HCT116 (cell line): ENCODE measurements around the gene FAM83B. TPM values are rescaled to one million over a fixed set of nuclear protein-coding genes. Genes with fewer than 3 reads are reported as not detected.

Experiments
- ATAC-seq: fragments of 200-7000 bp; cut with Tn5 transposase; 2 replicates; pipeline ENCODE4 v1.9.1; 2020; ENCODE audit warnings: mild to moderate bottlenecking, moderate library complexity
- BruUV-seq: library from RNA; stranded (reverse); fragments of 400-500 nt; replicated peaks from 2 replicates; lab custom pipeline; 2021; lab: Mats Ljungman, UMichigan
- CTCF ChIA-PET: fragments of 300-600 bp; sonication (Branson Sonifier 250); formaldehyde crosslinking; loops from one replicate; lab custom pipeline; 2021; ENCODE audit warnings: antibody characterized with exemption; lab: Charles Lee
- POLR2A ChIA-PET: fragments of 300-600, 350-600 bp; sonication (Branson Sonifier 250); formaldehyde crosslinking; loops from one replicate; lab custom pipeline; 2021; ENCODE audit warnings: antibody characterized with exemption; lab: Charles Lee
- RAD21 ChIA-PET, 2 experiments: fragments of 300-600 bp; sonication (Branson Sonifier 250); formaldehyde crosslinking; loops; one replicate each; lab custom pipeline; 2023; ENCODE audit warnings: low total read pairs in 2 of 2; ENCODE audit not compliant: uncharacterized antibody in 2 of 2, unreplicated experiment in 2 of 2, low non-redundant PET in 1 of 2; lab: Charles Lee
- DNase-seq: peaks from one replicate; pipeline ENCODE4 v3.0.0-alpha.2; 2010; ENCODE audit warnings: low read depth, low spot score
- H2AFZ ChIP-seq: fragments of 200-600 bp; shearing (Covaris generic), sonication (generic); 2 replicates; pipeline ENCODE4 v1.6.1; 2017; ENCODE audit warnings: low read depth, mixed run types, mixed read lengths, antibody characterized with exemption, low read length; ENCODE audit not compliant: poor library complexity, severe bottlenecking
- H3K27ac ChIP-seq: 2 replicates; pipeline ENCODE4 v1.5.1; 2012; ENCODE audit warnings: low read depth, low read length
- H3K27me3 ChIP-seq: fragments of 200-600 bp; sonication (generic); 2 replicates; pipeline ENCODE4 v1.6.1; 2016; ENCODE audit warnings: mixed run types, low read length, mixed read lengths; ENCODE audit not compliant: insufficient read depth
- H3K36me3 ChIP-seq, 2 experiments: fragments of 200-500 bp in 1 of 2; fragments of 200-600 bp in 1 of 2; sonication (Bioruptor generic) in 1 of 2; sonication (generic) in 1 of 2; 2 replicates each; pipeline versions ENCODE4 v1.5.1 to v1.6.1; 2014 to 2016; ENCODE audit warnings: low read length in 2 of 2, inconsistent platforms in 1 of 2, mixed read lengths in 1 of 2, mixed run types in 1 of 2; ENCODE audit not compliant: insufficient read depth in 2 of 2, control insufficient read depth in 1 of 2
- H3K4me1 ChIP-seq, 2 experiments: fragments of 200-600 bp in 1 of 2; sonication (generic) in 1 of 2; 2 replicates each; pipeline versions ENCODE4 v1.5.1 to v1.6.1; 2012 to 2017; ENCODE audit warnings: low read length in 2 of 2, inconsistent platforms in 1 of 2, mild to moderate bottlenecking in 1 of 2, mixed read lengths in 1 of 2, mixed run types in 1 of 2, moderate library complexity in 1 of 2; ENCODE audit not compliant: insufficient read depth in 2 of 2, control insufficient read depth in 1 of 2
- H3K4me2 ChIP-seq: fragments of 200-600 bp; sonication (generic); 2 replicates; pipeline ENCODE4 v1.6.1; 2017; ENCODE audit warnings: mixed run types, low read length, mixed read lengths
- H3K4me3 ChIP-seq, 2 experiments: fragments of 200-600 bp in 1 of 2; sonication (generic) in 1 of 2; replicated peaks in 1 of 2; 2 replicates each; pipeline ENCODE4 v1.5.1; 2011 to 2016; ENCODE audit warnings: low read length in 2 of 2, control low read depth in 1 of 2, low read depth in 1 of 2, mild to moderate bottlenecking in 1 of 2, mixed read lengths in 1 of 2, mixed run types in 1 of 2
- H3K79me2 ChIP-seq: fragments of 200-600 bp; sonication (generic); 2 replicates; pipeline ENCODE4 v1.6.1; 2017; ENCODE audit warnings: mild to moderate bottlenecking, mixed run types, low read length, moderate library complexity, mixed read lengths; ENCODE audit not compliant: insufficient read depth
- H3K9ac ChIP-seq: fragments of 200-600 bp; sonication (generic); 2 replicates; pipeline ENCODE4 v1.6.1; 2016; ENCODE audit warnings: low read length, mixed read lengths
- H3K9me2 ChIP-seq: fragments of 200-600 bp; sonication (generic), shearing (Covaris generic); 2 replicates; pipeline ENCODE4 v1.6.1; 2017; ENCODE audit warnings: mixed run types, mild to moderate bottlenecking, moderate library complexity; ENCODE audit not compliant: insufficient read depth
- H3K9me3 ChIP-seq, 2 experiments: fragments of 200-500 bp in 1 of 2; fragments of 200-600 bp in 1 of 2; sonication (Bioruptor generic) in 1 of 2; sonication (generic) in 1 of 2; 2 replicates each; pipeline ENCODE4 v1.6.1; 2014 to 2017; ENCODE audit warnings: low read length in 2 of 2, mixed read lengths in 2 of 2, inconsistent platforms in 1 of 2, low read depth in 1 of 2, mild to moderate bottlenecking in 1 of 2, mixed run types in 1 of 2, moderate library complexity in 1 of 2; ENCODE audit not compliant: control insufficient read depth in 1 of 2, insufficient read depth in 1 of 2
- H4K20me1 ChIP-seq: fragments of 200-600 bp; sonication (generic), shearing (Covaris generic); 2 replicates; pipeline ENCODE4 v1.6.1; 2017; ENCODE audit warnings: mixed run types, mild to moderate bottlenecking, moderate library complexity; ENCODE audit not compliant: insufficient read depth
- CEBPB ChIP-seq: IDR thresholded peaks from 2 replicates; pipeline ENCODE4 v1.6.1; 2012; ENCODE audit warnings: low read depth
- EGR1 ChIP-seq: IDR thresholded peaks from 2 replicates; pipeline ENCODE4 v1.6.1; 2012; ENCODE audit warnings: low read depth
- ELF1 ChIP-seq: IDR thresholded peaks from 2 replicates; pipeline ENCODE4 v1.6.1; 2012; ENCODE audit warnings: low read depth, borderline replicate concordance
- EZH2 ChIP-seq: fragments of 200-600 bp; sonication (generic); IDR thresholded peaks from 2 replicates; pipeline ENCODE4 v1.6.1; 2017; ENCODE audit warnings: antibody characterized with exemption, mixed run types
- EZH2phosphoT487 ChIP-seq: fragments of 200-600 bp; IDR thresholded peaks from 2 replicates; pipeline ENCODE4 v1.6.1; 2018; ENCODE audit warnings: antibody characterized with exemption, borderline replicate concordance
- FOSL1 ChIP-seq: IDR thresholded peaks from 2 replicates; pipeline ENCODE4 v1.6.1; 2012; ENCODE audit warnings: low read depth
- JUND ChIP-seq: IDR thresholded peaks from 2 replicates; pipeline ENCODE4 v1.6.1; 2012
- POLR2A ChIP-seq: IDR thresholded peaks from 2 replicates; pipeline ENCODE4 v1.7.0; 2011; ENCODE audit warnings: borderline replicate concordance; ENCODE audit not compliant: insufficient read depth, insufficient read length; ENCODE audit errors: extremely low read depth
- POLR2AphosphoS5 ChIP-seq: IDR thresholded peaks from 2 replicates; pipeline ENCODE4 v1.6.1; 2011; ENCODE audit warnings: mild to moderate bottlenecking, low read depth, low read length, moderate library complexity
- RAD21 ChIP-seq: IDR thresholded peaks from 2 replicates; pipeline ENCODE4 v1.6.1; 2012; ENCODE audit warnings: low read depth, mild to moderate bottlenecking
- SIN3A ChIP-seq: IDR thresholded peaks from 2 replicates; pipeline ENCODE4 v1.6.1; 2012; ENCODE audit warnings: low read depth
- SRF ChIP-seq: IDR thresholded peaks from 2 replicates; pipeline ENCODE4 v1.6.1; 2012; ENCODE audit warnings: low read depth
- TCF7L2 ChIP-seq: IDR thresholded peaks from 2 replicates; pipeline ENCODE4 v1.7.0; 2011; ENCODE audit warnings: borderline replicate concordance, inconsistent platforms; ENCODE audit not compliant: insufficient read depth, insufficient read length; ENCODE audit errors: extremely low read depth
- YY1 ChIP-seq: IDR thresholded peaks from 2 replicates; pipeline ENCODE4 v1.6.1; 2011; ENCODE audit warnings: low read length, low read depth, moderate library complexity, mild to moderate bottlenecking; ENCODE audit not compliant: insufficient replicate concordance; ENCODE audit errors: extremely low read depth
- ZFX ChIP-seq: fragments of 450-650 bp; IDR thresholded peaks from 2 replicates; pipeline ENCODE4 v1.6.1; 2017
- ZNF274 ChIP-seq: fragments of 200-500 bp; sonication (Bioruptor generic); IDR thresholded peaks from 2 replicates; pipeline ENCODE4 v1.6.1; 2014; ENCODE audit warnings: mild to moderate bottlenecking, low read depth, low read length, inconsistent platforms
- intact Hi-C: fragments of 100-400 bp; cut with micrococcal nuclease; formaldehyde crosslinking; loops from 2 replicates; pipeline ENCODE4 v1.10.0; 2022
- total RNA-seq: library from RNA; stranded (reverse); gene quantifications from one replicate; pipeline ENCODE4 v1.2.1, GENCODE V29; 2021; ENCODE audit not compliant: unreplicated experiment
- TF ChIP-seq, protein P1 (sequence below), 3 experiments: fragments of 200-600 bp in 1 of 3; sonication (generic) in 1 of 3; IDR thresholded peaks in 2 of 3; conservative IDR thresholded peaks in 1 of 3; 2 replicates each; pipeline ENCODE4 v1.5.1; 2012 to 2017; ENCODE audit warnings: low read depth in 2 of 3, low read length in 2 of 3, antibody characterized with exemption in 1 of 3, borderline replicate concordance in 1 of 3, control low read depth in 1 of 3, mild to moderate bottlenecking in 1 of 3, mixed read lengths in 1 of 3, mixed run types in 1 of 3, moderate library complexity in 1 of 3; ENCODE audit not compliant: insufficient read depth in 1 of 3
- TF ChIP-seq, protein P2 (sequence below): IDR thresholded peaks from 2 replicates; pipeline ENCODE4 v1.6.1; 2012; ENCODE audit warnings: low read depth
- TF ChIP-seq, protein P3 (sequence below): IDR thresholded peaks from 2 replicates; pipeline ENCODE4 v1.6.1; 2012
- TF ChIP-seq, protein P4 (sequence below): IDR thresholded peaks from 2 replicates; pipeline ENCODE4 v1.6.1; 2011; ENCODE audit warnings: mild to moderate bottlenecking, low read length, moderate library complexity; ENCODE audit not compliant: insufficient replicate concordance; ENCODE audit errors: extremely low read depth

FAM83B gene
- total RNA-seq, 1 experiment from 2014 or later: 16.9 TPM

DNA sequence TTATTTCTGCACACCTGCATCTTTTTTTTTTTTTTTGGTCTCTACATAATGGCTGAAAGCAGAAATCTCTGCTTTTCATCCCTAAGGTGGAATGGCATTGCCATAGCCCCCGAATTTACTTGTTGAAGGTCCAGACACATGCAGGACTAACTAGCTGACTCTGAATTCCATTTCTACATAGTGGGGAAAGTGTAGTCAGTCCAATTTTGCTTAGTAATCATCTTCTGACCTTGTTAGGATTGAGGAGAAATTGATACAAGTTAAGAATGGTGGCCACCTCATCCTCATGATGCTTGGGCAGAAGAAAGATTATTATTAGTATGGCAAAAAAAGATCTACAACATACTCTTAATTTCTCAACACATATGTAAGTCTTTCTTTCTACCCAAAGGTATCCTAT is 16.4 kb upstream of the FAM83B start:
- DNase-seq (no peak), ATAC-seq (no peak)
- Histone ChIP-seq H3K4me1 (no peaks in the 10 kb centered on the region), H2AFZ (no peak overlapping the region), H3K4me3 (no peak overlapping the region), H3K4me2 (no peak overlapping the region), H3K9me3 (no peaks in the 10 kb centered on the region), H4K20me1 (no peaks in the 10 kb centered on the region), H3K9ac (no peak overlapping the region), H3K27ac (no peak overlapping the region), H3K79me2 (no peaks in the 10 kb centered on the region), H3K36me3 (no peaks in the 10 kb centered on the region), H3K27me3 (no peaks in the 10 kb centered on the region), H3K9me2 (no peaks in the 10 kb centered on the region; the same call in 1 of the 2 replicates)
- BruUV-seq: no TSS peak
- CTCF ChIA-PET: no interaction called here
- RAD21 ChIA-PET: no interaction called here
- TF ChIP-seq ZFX (no peak), RAD21 (no peak), SIN3A (no peak), ELF1 (no peak), TCF7L2 (no peak), EZH2phosphoT487 (no peak), ZNF274 (no peak), YY1 (no peak), SRF (no peak), FOSL1 (no peak), JUND (no peak), CEBPB (no peak), POLR2A (no peak), EGR1 (no peak), EZH2 (no peak), POLR2AphosphoS5 (no peak)
- TF ChIP-seq, protein P1, sequence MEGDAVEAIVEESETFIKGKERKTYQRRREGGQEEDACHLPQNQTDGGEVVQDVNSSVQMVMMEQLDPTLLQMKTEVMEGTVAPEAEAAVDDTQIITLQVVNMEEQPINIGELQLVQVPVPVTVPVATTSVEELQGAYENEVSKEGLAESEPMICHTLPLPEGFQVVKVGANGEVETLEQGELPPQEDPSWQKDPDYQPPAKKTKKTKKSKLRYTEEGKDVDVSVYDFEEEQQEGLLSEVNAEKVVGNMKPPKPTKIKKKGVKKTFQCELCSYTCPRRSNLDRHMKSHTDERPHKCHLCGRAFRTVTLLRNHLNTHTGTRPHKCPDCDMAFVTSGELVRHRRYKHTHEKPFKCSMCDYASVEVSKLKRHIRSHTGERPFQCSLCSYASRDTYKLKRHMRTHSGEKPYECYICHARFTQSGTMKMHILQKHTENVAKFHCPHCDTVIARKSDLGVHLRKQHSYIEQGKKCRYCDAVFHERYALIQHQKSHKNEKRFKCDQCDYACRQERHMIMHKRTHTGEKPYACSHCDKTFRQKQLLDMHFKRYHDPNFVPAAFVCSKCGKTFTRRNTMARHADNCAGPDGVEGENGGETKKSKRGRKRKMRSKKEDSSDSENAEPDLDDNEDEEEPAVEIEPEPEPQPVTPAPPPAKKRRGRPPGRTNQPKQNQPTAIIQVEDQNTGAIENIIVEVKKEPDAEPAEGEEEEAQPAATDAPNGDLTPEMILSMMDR (IDR thresholded peaks at IDR 0.05 in 2 of 3, conservative IDR thresholded peaks at IDR 0.05 in 1 of 3; ENCODE audit: borderline replicate concordance in 1 of 3, insufficient read depth in 1 of 3, low read depth in 2 of 3, low read length in 2 of 3): no peak
- TF ChIP-seq, protein P2, sequence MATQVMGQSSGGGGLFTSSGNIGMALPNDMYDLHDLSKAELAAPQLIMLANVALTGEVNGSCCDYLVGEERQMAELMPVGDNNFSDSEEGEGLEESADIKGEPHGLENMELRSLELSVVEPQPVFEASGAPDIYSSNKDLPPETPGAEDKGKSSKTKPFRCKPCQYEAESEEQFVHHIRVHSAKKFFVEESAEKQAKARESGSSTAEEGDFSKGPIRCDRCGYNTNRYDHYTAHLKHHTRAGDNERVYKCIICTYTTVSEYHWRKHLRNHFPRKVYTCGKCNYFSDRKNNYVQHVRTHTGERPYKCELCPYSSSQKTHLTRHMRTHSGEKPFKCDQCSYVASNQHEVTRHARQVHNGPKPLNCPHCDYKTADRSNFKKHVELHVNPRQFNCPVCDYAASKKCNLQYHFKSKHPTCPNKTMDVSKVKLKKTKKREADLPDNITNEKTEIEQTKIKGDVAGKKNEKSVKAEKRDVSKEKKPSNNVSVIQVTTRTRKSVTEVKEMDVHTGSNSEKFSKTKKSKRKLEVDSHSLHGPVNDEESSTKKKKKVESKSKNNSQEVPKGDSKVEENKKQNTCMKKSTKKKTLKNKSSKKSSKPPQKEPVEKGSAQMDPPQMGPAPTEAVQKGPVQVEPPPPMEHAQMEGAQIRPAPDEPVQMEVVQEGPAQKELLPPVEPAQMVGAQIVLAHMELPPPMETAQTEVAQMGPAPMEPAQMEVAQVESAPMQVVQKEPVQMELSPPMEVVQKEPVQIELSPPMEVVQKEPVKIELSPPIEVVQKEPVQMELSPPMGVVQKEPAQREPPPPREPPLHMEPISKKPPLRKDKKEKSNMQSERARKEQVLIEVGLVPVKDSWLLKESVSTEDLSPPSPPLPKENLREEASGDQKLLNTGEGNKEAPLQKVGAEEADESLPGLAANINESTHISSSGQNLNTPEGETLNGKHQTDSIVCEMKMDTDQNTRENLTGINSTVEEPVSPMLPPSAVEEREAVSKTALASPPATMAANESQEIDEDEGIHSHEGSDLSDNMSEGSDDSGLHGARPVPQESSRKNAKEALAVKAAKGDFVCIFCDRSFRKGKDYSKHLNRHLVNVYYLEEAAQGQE: no peak
- TF ChIP-seq, protein P3, sequence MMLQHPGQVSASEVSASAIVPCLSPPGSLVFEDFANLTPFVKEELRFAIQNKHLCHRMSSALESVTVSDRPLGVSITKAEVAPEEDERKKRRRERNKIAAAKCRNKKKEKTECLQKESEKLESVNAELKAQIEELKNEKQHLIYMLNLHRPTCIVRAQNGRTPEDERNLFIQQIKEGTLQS: no peak
- TF ChIP-seq, protein P4, sequence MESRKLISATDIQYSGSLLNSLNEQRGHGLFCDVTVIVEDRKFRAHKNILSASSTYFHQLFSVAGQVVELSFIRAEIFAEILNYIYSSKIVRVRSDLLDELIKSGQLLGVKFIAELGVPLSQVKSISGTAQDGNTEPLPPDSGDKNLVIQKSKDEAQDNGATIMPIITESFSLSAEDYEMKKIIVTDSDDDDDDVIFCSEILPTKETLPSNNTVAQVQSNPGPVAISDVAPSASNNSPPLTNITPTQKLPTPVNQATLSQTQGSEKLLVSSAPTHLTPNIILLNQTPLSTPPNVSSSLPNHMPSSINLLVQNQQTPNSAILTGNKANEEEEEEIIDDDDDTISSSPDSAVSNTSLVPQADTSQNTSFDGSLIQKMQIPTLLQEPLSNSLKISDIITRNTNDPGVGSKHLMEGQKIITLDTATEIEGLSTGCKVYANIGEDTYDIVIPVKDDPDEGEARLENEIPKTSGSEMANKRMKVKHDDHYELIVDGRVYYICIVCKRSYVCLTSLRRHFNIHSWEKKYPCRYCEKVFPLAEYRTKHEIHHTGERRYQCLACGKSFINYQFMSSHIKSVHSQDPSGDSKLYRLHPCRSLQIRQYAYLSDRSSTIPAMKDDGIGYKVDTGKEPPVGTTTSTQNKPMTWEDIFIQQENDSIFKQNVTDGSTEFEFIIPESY: no peak
- intact Hi-C loops: no loop called here
- POLR2A ChIA-PET: no interaction called here
